Activated naive CD8-positive, alpha-beta T cell treated with anti-CD3 and anti-CD28 coated beads for 36 hours (primary cell): ENCODE results near the gene ZNF559. TPM values are rescaled to one million over a fixed set of nuclear protein-coding genes. Genes with fewer than 3 reads are reported as not detected.

Source experiments
- DNase-seq: peaks from one replicate; pipeline ENCODE4 v3.0.0; 2021
- H3K27ac Mint-ChIP-seq: one replicate; pipeline ENCODE4 v1.8.0; 2022; ENCODE audit warnings: mild to moderate bottlenecking, moderate library complexity, mixed read lengths
- H3K27me3 Mint-ChIP-seq: one replicate; pipeline ENCODE4 v1.8.0; 2022; ENCODE audit warnings: mild to moderate bottlenecking, mixed read lengths
- H3K36me3 Mint-ChIP-seq: one replicate; pipeline ENCODE4 v1.8.0; 2021; ENCODE audit warnings: mild to moderate bottlenecking, mixed read lengths
- H3K4me1 Mint-ChIP-seq: one replicate; pipeline ENCODE4 v1.8.0; 2021; ENCODE audit warnings: mixed read lengths
- H3K4me3 Mint-ChIP-seq: one replicate; pipeline ENCODE4 v1.8.0; 2022; ENCODE audit warnings: mild to moderate bottlenecking, moderate library complexity, mixed read lengths
- H3K9me3 Mint-ChIP-seq: one replicate; pipeline ENCODE4 v1.8.0; 2022; ENCODE audit warnings: mixed read lengths
- total RNA-seq, 2 experiments: library from RNA; stranded (reverse); gene quantifications; one replicate each; pipeline ENCODE4 v1.2.3, GENCODE V29; 2021

ZNF559 gene
- total RNA-seq, 2 experiments from 2014 or later: 13.0 to 14.9 TPM

DNA sequence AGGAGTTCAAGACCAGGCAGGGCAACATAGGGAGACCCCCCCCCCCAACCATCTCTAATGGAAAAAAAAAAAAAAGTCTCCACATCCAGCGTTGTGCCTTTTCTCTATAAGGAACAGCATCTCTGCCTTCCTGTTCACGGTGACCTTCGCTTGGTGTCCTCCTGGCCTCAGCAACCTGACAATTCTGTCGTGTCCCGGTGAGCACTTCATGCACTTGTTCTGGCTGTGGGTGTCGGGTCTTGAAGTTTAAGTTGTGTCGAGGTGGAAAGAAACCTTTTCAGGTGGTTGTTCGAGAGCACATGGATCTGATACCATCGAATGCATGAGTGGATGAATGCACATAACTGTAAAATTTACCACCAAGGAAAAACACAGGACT is 594 bp downstream of the ZNF559 start:
- H3K27me3 Mint-ChIP-seq: no peaks in the 10 kb centered on the region
- no peak for DNase-seq
- H3K4me1 Mint-ChIP-seq: peaks cover 17% of the 10 kb centered on the region
- peak overlapping the region; percentile 88 for H3K4me3 Mint-ChIP-seq
- H3K27ac Mint-ChIP-seq: peak overlapping the region; percentile 95
- peaks cover 46% of the 10 kb centered on the region for H3K9me3 Mint-ChIP-seq
- H3K36me3 Mint-ChIP-seq: peaks cover 62% of the 10 kb centered on the region

DNA sequence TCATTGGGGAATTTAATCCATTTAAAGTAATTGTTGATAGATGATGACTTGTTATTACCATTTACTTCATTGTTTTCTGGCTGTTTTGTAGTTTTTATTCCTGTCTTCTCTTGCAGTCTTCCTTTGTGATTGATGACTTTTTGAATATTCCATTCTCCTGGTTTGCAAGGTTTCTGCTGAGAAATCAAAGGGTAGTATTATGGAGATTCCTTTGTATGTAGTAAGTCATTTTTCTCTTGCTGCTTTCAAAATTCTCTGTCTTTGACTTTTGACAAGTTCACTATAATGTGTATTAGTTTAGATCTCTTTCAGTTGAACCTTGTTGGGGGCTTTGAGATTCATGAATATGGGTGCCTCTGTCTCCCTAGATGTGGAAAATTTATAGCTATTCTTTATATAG is 6.0 kb downstream of the ZNF559 start:
- Mint-ChIP-seq H3K9me3 (peaks cover 55% of the 10 kb centered on the region), H3K4me3 (no peak overlapping the region), H3K27ac (no peak overlapping the region), H3K4me1 (no peaks in the 10 kb centered on the region), H3K27me3 (no peaks in the 10 kb centered on the region), H3K36me3 (peaks cover 89% of the 10 kb centered on the region)
- no peak for DNase-seq

DNA sequence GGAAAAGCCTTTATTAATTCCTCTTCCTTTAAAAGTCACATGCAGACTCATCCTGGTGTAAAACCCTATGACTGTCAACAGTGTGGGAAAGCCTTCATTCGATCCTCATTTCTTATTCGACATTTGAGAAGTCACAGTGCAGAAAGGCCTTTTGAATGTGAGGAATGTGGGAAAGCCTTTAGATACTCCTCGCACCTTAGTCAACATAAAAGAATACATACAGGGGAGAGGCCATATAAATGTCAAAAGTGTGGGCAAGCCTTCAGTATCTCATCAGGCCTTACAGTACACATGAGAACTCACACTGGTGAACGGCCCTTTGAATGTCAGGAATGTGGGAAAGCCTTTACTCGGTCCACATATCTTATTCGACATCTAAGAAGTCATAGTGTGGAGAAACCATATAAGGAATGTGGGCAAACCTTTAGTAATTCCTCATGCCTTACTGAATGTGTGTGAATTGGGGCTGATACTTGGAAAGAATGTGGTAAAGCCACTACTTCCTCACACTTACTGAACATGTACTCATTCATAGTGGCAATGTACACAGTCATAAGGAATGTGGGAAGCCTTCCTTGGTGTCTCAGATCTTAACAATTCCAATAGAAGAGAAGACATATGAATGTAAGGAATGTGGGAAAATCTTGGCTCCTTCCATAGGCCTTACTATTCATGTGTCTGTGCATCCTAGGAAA is 18.8 kb downstream of the ZNF559 start:
- H3K9me3 Mint-ChIP-seq: peaks cover 68% of the 10 kb centered on the region
- no peak for DNase-seq
- H3K4me3 Mint-ChIP-seq: no peak overlapping the region
- no peaks in the 10 kb centered on the region for H3K4me1 Mint-ChIP-seq
- H3K27ac Mint-ChIP-seq: no peak overlapping the region
- H3K27me3 Mint-ChIP-seq: no peaks in the 10 kb centered on the region
- H3K36me3 Mint-ChIP-seq: peaks cover 84% of the 10 kb centered on the region

DNA sequence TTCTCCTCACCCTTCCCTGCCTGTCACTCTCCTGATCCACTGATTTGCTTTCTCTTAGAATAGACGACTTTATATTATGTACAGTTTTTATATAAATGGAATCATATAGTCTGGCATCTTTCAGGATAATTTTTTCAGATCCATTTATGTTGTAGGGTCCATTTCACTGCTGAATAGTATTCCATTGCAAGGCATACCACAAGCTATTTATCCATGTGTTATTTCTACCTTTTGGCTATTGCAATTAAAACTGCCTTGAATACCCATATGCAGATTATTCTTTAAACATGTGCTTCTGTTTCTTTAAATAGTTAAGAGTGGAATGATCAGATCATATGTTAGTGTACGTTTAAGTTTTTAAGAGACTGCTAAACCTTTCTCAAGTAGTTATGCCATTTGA is 21.0 kb downstream of the ZNF559 start:
- Mint-ChIP-seq H3K36me3 (peaks cover 81% of the 10 kb centered on the region), H3K4me1 (no peaks in the 10 kb centered on the region), H3K27ac (no peak overlapping the region), H3K9me3 (peaks cover 66% of the 10 kb centered on the region), H3K4me3 (no peak overlapping the region), H3K27me3 (no peaks in the 10 kb centered on the region)
- DNase-seq: no peak

DNA sequence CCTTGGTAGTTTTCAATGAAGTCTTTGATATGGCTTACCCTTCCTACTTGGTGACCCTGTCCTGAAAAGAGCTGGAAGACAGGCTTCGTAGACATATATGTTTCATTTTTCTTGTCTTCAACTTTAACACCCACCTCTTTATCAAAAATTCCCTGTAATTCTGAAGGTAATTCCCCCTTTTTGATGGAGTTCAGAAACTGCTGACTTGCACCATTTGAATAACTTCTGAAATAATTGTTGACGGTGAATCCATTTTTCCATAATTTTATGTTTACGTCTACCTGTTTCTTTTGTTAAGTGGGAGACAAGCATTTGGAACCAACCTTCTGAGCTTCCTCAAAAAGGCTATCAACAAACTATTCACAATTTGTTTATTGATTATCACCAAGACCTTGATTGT is 24.3 kb downstream of the ZNF559 start:
- peaks cover 55% of the 10 kb centered on the region for H3K9me3 Mint-ChIP-seq
- no peak for DNase-seq
- peaks cover 76% of the 10 kb centered on the region for H3K36me3 Mint-ChIP-seq
- no peak overlapping the region for H3K27ac Mint-ChIP-seq
- no peaks in the 10 kb centered on the region for H3K27me3 Mint-ChIP-seq
- H3K4me1 Mint-ChIP-seq: no peaks in the 10 kb centered on the region
- H3K4me3 Mint-ChIP-seq: no peak overlapping the region

DNA sequence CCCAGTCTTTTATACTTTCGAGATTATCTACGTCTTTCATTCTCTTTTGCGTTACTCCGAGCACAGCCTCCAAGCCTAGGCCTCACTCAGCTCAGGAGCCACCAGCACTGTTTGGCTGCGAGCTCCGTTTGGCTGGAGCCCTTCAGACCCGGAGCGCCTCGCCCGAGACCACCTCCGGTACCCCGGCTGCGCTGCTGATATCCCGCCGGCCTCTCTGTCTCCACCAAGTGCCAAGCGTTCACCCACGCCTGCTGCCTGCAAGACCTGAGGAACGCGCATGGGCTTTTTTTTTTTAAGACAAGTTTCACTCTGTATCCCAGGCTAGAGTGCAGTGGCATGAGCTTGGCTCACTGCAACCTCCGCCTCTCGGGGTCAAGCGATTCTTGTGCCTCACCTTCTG is 24.7 kb downstream of the ZNF559 start:
- Mint-ChIP-seq H3K9me3 (peaks cover 51% of the 10 kb centered on the region), H3K27me3 (no peaks in the 10 kb centered on the region), H3K36me3 (peaks cover 72% of the 10 kb centered on the region), H3K27ac (no peak overlapping the region), H3K4me3 (no peak overlapping the region), H3K4me1 (no peaks in the 10 kb centered on the region)
- DNase-seq: no peak

DNA sequence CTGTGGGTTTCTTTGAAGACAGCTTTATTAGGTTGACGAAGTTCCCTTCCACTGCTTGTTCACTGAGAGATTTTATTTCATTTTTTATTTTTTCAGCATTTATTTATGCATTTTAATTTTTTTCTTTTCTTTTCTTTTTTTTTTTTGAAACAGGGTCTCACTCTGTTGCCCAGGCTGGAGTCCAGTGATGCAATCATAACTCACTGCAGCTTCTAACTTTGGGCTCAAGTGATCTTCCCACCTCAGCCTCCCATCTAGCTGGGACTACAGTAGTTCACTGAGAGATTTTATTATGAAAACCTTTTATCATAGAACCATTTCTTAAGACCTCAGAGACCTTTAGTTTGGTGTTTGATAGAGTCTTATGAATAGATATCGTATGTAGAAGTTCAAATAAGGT is 28.5 kb downstream of the ZNF559 start:
- Mint-ChIP-seq H3K27me3 (no peaks in the 10 kb centered on the region), H3K4me1 (no peaks in the 10 kb centered on the region), H3K36me3 (peaks cover 64% of the 10 kb centered on the region), H3K9me3 (peaks cover 44% of the 10 kb centered on the region), H3K27ac (no peak overlapping the region), H3K4me3 (no peak overlapping the region)
- DNase-seq: no peak

DNA sequence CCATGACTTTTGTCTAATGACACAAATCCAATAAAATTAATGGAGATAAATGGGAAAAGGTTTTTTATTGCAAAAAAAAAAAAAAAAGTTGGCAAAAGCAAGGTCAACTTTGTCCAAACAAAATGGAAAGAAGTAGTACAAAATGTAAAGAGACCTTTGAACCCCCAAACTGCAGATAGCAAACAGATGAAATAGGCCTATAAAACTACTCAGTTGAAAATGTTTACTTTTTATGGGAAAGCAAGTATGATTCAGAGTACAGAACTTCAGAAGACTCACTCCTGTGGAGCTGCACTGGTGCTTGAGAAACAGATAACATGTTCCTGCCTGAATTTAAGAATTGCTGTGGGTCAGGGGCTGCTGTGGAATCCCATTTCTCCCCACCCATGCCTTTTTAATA is 29.0 kb downstream of the ZNF559 start:
- peaks cover 66% of the 10 kb centered on the region for H3K36me3 Mint-ChIP-seq
- DNase-seq: no peak
- H3K9me3 Mint-ChIP-seq: peaks cover 46% of the 10 kb centered on the region
- H3K27ac Mint-ChIP-seq: no peak overlapping the region
- no peaks in the 10 kb centered on the region for H3K4me1 Mint-ChIP-seq
- no peak overlapping the region for H3K4me3 Mint-ChIP-seq
- no peaks in the 10 kb centered on the region for H3K27me3 Mint-ChIP-seq

DNA sequence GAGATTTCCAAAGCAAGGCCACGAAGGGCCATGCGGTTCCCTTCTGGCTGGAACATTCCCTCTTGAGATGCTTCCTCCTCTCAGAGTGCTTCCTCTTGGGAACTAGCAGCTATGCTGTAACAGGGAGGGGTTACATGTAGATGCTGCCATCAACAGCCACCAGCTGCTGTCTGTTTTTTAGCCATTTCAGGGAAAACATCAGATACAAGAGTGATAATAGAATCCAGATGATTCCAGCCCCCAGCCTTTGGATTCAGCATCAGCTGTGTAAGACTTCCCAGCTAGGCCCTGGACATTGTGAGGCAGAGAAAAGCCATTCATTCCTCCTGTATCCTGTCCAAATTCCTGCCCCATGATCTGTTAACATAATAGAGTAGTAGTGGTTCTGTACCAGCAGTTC is 30.7 kb downstream of the ZNF559 start:
- Mint-ChIP-seq H3K27me3 (no peaks in the 10 kb centered on the region), H3K4me1 (no peaks in the 10 kb centered on the region), H3K27ac (no peak overlapping the region), H3K4me3 (no peak overlapping the region), H3K36me3 (peaks cover 63% of the 10 kb centered on the region), H3K9me3 (peaks cover 44% of the 10 kb centered on the region)
- no peak for DNase-seq

DNA sequence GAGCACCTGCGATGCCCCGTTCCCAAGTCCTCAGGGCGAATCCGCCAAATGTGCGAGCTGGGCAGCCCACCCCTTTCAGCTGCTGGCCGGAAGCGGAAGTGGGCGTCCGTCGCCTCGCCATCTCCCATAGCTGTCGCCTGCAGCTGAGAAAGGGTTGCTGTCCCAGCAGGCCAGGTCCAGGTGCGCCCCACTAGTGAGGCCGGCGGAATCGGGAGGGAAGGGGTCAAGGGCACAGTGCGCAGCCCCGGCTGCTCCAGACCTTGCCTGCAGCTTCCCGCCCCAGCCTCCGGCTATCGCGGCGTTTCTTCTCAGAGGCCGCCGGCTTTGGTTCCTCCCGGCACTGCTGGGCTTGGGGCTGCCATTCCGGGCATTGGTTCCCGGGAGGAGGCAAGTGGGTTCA is 38.9 kb downstream of the ZNF559 start, which contains the start of gene ZNF177:
Gene ZNF177 (plus strand): TSS at position 109 of the 400 bp plus-strand sequence. CDS start 15,299 bp downstream, outside the sequence.
- H3K27me3 Mint-ChIP-seq: no peaks in the 10 kb centered on the region
- DNase-seq: peak; percentile 10
- peak within 1 kb of the TSS; percentile 22 for H3K4me3 Mint-ChIP-seq
- H3K36me3 Mint-ChIP-seq: peaks cover 60% of the 10 kb centered on the region
- H3K9me3 Mint-ChIP-seq: peaks cover 55% of the 10 kb centered on the region
- H3K4me1 Mint-ChIP-seq: peaks cover 3% of the 10 kb centered on the region
- no peak within 1 kb of the TSS for H3K27ac Mint-ChIP-seq

DNA sequence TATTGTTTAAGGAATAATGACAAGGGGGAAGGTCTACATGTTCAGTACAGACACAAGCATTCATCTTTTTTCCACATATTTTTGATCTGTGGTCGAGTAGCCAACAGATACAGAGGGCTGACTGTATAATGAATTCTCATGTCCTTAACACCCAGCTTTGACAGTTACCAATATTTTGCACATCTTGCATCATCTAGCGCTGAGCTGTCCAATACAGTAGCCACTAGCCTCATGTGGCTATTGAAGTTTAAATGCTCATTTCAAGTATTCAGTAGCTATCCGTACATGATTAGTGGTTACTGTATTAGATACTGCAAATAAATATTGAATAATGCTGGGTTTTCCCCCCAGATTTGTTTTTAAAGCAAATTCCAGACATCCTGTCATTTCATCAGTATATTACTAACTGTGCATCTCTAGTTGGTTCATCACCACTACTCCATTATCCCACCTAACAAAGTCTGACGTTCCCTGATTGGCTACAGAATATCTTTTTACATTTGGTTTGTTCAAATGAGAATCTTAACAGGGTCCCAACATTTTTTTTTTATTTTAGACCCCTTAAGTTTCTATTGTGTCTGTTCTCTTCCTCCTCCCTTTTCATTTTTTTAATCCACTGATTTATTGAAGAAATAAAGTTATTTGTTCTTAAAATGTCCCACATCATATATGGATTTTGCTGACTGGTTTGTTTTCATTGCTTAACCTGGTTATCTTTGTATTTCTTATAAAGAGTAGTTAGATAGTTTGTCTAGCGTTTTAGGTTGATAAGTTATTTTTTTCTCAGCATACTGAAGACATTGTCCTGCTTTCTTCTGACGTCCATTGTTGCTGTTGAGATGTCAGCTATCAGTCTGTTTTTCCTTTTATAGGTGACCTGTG is 47.0 kb downstream of the ZNF559 start:
- Mint-ChIP-seq H3K9me3 (peaks cover 57% of the 10 kb centered on the region), H3K27me3 (no peaks in the 10 kb centered on the region), H3K27ac (no peak overlapping the region), H3K4me3 (no peak overlapping the region), H3K36me3 (peaks cover 65% of the 10 kb centered on the region), H3K4me1 (no peaks in the 10 kb centered on the region)
- DNase-seq: no peak

DNA sequence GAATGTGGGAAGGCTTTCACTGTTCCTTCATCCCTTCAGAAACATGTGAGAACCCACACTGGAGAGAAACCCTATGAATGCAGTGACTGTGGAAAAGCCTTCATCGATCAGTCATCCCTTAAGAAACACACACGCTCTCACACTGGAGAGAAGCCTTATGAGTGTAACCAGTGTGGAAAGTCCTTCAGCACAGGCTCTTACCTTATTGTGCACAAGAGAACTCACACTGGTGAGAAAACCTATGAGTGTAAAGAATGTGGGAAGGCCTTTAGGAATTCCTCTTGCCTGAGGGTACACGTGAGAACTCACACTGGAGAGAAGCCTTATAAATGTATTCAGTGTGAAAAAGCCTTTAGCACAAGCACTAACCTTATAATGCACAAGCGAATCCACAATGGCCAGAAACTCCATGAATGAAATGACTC is 57.4 kb downstream of the ZNF559 start:
- no peak for DNase-seq
- Mint-ChIP-seq H3K27ac (no peak overlapping the region), H3K36me3 (peaks cover 95% of the 10 kb centered on the region), H3K9me3 (peaks cover 66% of the 10 kb centered on the region), H3K27me3 (no peaks in the 10 kb centered on the region), H3K4me1 (no peaks in the 10 kb centered on the region), H3K4me3 (no peak overlapping the region)

Other genes starting within 250 kb of the ZNF559 start
- not detected for gene OR1M1, start 237.1 kb upstream of the ZNF559 start, total RNA-seq
- gene OR7G2, start 216.7 kb upstream of the ZNF559 start, total RNA-seq: not detected
- gene OR7G1, start 208.4 kb upstream of the ZNF559 start, total RNA-seq: not detected
- not detected for gene OR7G3, start 197.2 kb upstream of the ZNF559 start, total RNA-seq
- gene ZNF317, start 183.8 kb upstream of the ZNF559 start, total RNA-seq: 10 to 100 TPM; 53.4 to 58.2 TPM
- not detected for gene OR7D2, start 145.2 kb upstream of the ZNF559 start, total RNA-seq
- gene OR7D4, start 104.6 kb upstream of the ZNF559 start, total RNA-seq: not detected
- gene OR7E24, start 73.2 kb upstream of the ZNF559 start, total RNA-seq: not detected
- 1 to 10 TPM; 4.6 to 5.1 TPM for gene ZNF699, start 14.3 kb upstream of the ZNF559 start, total RNA-seq
- 1 to 10 TPM in 1 of 2 experiments, under 1 TPM in 1; 0.74 to 1.0 TPM for gene ZNF177, start 38.8 kb downstream of the ZNF559 start, total RNA-seq
- 10 to 100 TPM; 30.9 to 31.3 TPM for gene ZNF266, start 111.4 kb downstream of the ZNF559 start, total RNA-seq
- gene ZNF560, start 174.4 kb downstream of the ZNF559 start, total RNA-seq: under 1 TPM; 0.28 to 0.60 TPM
- gene ZNF426, start 214.5 kb downstream of the ZNF559 start, total RNA-seq: 10 to 100 TPM; 18.6 to 18.8 TPM